Uterus (tissue), 2 donors: ENCODE measurements around the gene ZDHHC3.

Experiments
- CTCF ChIP-seq, 4 experiments: fragments of 200-600 bp in 2 of 4; fragments of 450-650 bp in 2 of 4; sonication (generic) in 2 of 4; IDR thresholded peaks; one replicate each; pipeline ENCODE4 v1.5.1; 2016 to 2019; ENCODE audit warnings: antibody characterized with exemption in 4 of 4, mild to moderate bottlenecking in 2 of 4, moderate library complexity in 1 of 4
- POLR2A ChIP-seq, 2 donors: fragments of 450-650 bp; IDR thresholded peaks; one replicate each; pipeline ENCODE4 v1.6.1; 2016; ENCODE audit warnings: antibody characterized with exemption in 2 of 2, mild to moderate bottlenecking in 1 of 2, moderate library complexity in 1 of 2

- TF ChIP-seq CTCF (IDR thresholded peaks at IDR 0.05) (no peak), POLR2A (IDR thresholded peaks at IDR 0.05) (no peak)
These were observed 95.7 kb downstream of the ZDHHC3 start for GRCh38 chr3:44880284-44880683.
